Measurements from ENCODE around the gene MYBPC2.

The MYBPC2 gene

GRCh38 chr19:50417111-50418081, 15.3 kb upstream of the MYBPC2 start:
- Histone ChIP-seq H3K27ac (no peak overlapping the region), H3K4me3 (no peak overlapping the region)
- DNase-seq (ENCODE audit: low spot score): no peak
- TF ChIP-seq CTCF (IDR thresholded peaks at IDR 0.05): no peak

GRCh38 chr19:50418176-50419021, 14.3 kb upstream of the MYBPC2 start, which contains the start of gene SPIB:
SPIB (plus strand) TSS chr19:50418938; CDS start chr19:50418963, 25 bp downstream.
- no peak for TF ChIP-seq CTCF (IDR thresholded peaks at IDR 0.05)
- no peak for DNase-seq (ENCODE audit: low spot score)
- H3K27ac ChIP-seq: no peak within 1 kb of the TSS
- H3K4me3 ChIP-seq: no peak within 1 kb of the TSS

- H3K27ac ChIP-seq: no peak overlapping the region
- H3K4me3 ChIP-seq: no peak overlapping the region
- no peak for DNase-seq (ENCODE audit: low spot score)
- TF ChIP-seq CTCF (IDR thresholded peaks at IDR 0.05): no peak
Measured at GRCh38 chr19:50419022-50419579, 13.6 kb upstream of the MYBPC2 start.

- TF ChIP-seq CTCF (IDR thresholded peaks at IDR 0.05): no peak
- no peak for DNase-seq (ENCODE audit: low spot score)
- Histone ChIP-seq H3K27ac (no peak overlapping the region), H3K4me3 (no peak overlapping the region)
Measured at GRCh38 chr19:50419580-50420035, 13.1 kb upstream of the MYBPC2 start.

- H3K4me3 ChIP-seq: no peak overlapping the region
- no peak for TF ChIP-seq CTCF (IDR thresholded peaks at IDR 0.05)
- no peak for DNase-seq (ENCODE audit: low spot score)
- H3K27ac ChIP-seq: no peak overlapping the region
Measured at GRCh38 chr19:50420127-50420526, 12.6 kb upstream of the MYBPC2 start.

GRCh38 chr19:50420808-50421207, 11.9 kb upstream of the MYBPC2 start:
- Histone ChIP-seq H3K4me3 (no peak overlapping the region), H3K27ac (no peak overlapping the region)
- no peak for TF ChIP-seq CTCF (IDR thresholded peaks at IDR 0.05)
- no peak for DNase-seq (ENCODE audit: low spot score)
